ENCODE data around the gene XYLT1.

- TF ChIP-seq, protein P1, sequence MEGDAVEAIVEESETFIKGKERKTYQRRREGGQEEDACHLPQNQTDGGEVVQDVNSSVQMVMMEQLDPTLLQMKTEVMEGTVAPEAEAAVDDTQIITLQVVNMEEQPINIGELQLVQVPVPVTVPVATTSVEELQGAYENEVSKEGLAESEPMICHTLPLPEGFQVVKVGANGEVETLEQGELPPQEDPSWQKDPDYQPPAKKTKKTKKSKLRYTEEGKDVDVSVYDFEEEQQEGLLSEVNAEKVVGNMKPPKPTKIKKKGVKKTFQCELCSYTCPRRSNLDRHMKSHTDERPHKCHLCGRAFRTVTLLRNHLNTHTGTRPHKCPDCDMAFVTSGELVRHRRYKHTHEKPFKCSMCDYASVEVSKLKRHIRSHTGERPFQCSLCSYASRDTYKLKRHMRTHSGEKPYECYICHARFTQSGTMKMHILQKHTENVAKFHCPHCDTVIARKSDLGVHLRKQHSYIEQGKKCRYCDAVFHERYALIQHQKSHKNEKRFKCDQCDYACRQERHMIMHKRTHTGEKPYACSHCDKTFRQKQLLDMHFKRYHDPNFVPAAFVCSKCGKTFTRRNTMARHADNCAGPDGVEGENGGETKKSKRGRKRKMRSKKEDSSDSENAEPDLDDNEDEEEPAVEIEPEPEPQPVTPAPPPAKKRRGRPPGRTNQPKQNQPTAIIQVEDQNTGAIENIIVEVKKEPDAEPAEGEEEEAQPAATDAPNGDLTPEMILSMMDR (IDR thresholded peaks at IDR 0.05) = no peak
- TF ChIP-seq POLR2A (IDR thresholded peaks at IDR 0.05) = no peak
These were observed 181.7 kb downstream of the XYLT1 start for GRCh38 chr16:17289050-17289449.
